Measurements from ENCODE around the gene SPRED1.

DNA sequence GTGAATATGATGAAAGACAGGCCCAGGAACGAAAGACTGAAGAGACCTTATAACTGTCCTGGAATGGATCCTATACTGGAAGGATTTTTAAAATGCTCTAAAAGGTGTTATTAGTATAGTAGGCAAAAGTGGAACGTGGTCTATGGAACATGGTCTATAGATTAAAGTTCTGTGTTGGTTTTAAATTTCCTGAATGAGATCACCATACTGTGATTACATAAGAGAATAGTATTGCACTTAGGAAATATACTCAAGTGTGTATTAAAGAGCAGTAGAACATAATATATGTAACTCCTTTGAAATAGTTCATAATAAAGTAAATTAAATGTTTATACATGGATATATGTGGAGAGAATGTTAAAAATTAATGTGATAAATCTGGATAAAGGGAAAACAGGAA lies 68.2 kb downstream of the SPRED1 start:
- TF ChIP-seq, protein P1, sequence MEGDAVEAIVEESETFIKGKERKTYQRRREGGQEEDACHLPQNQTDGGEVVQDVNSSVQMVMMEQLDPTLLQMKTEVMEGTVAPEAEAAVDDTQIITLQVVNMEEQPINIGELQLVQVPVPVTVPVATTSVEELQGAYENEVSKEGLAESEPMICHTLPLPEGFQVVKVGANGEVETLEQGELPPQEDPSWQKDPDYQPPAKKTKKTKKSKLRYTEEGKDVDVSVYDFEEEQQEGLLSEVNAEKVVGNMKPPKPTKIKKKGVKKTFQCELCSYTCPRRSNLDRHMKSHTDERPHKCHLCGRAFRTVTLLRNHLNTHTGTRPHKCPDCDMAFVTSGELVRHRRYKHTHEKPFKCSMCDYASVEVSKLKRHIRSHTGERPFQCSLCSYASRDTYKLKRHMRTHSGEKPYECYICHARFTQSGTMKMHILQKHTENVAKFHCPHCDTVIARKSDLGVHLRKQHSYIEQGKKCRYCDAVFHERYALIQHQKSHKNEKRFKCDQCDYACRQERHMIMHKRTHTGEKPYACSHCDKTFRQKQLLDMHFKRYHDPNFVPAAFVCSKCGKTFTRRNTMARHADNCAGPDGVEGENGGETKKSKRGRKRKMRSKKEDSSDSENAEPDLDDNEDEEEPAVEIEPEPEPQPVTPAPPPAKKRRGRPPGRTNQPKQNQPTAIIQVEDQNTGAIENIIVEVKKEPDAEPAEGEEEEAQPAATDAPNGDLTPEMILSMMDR (conservative IDR thresholded peaks at IDR 0.05) = no peak
- TF ChIP-seq ZFX (IDR thresholded peaks at IDR 0.05) = no peak

Measured in C4-2B (cell line).